HepG2 (cell line): ENCODE measurements around the gene CD248. TPM values are rescaled to one million over a fixed set of nuclear protein-coding genes. Genes with fewer than 3 reads are reported as not detected.

Experiments
- BATF2 ChIP-seq: sonication (generic); formaldehyde crosslinking; IDR thresholded peaks from 2 replicates; pipeline ENCODE4 v1.8.0; 2022; ENCODE audit warnings: mild to moderate bottlenecking, missing genetic modification reagents, moderate library complexity
- GATAD1 ChIP-seq: IDR thresholded peaks from 2 replicates; pipeline ENCODE4 v1.6.1; 2016; ENCODE audit warnings: missing genetic modification reagents, missing compliant biosample characterization
- HMGXB4 ChIP-seq, 2 experiments: sonication (generic) in 1 of 2; formaldehyde crosslinking in 1 of 2; IDR thresholded peaks; 2 replicates each; pipeline versions ENCODE4 v1.4.0 to v1.6.1; 2018 to 2020; ENCODE audit warnings: missing genetic modification reagents in 2 of 2, borderline replicate concordance in 1 of 2, low read depth in 1 of 2, mild to moderate bottlenecking in 1 of 2, missing biosample characterization in 1 of 2
- MAF1 ChIP-seq: sonication (generic); formaldehyde crosslinking; IDR thresholded peaks from 2 replicates; pipeline ENCODE4 v1.5.0; 2020; ENCODE audit warnings: missing genetic modification reagents, borderline replicate concordance
- MYNN ChIP-seq: sonication (generic); formaldehyde crosslinking; IDR thresholded peaks from 2 replicates; pipeline ENCODE4 v1.4.0; 2020; ENCODE audit warnings: mild to moderate bottlenecking, low read depth, missing genetic modification reagents
- REXO4 ChIP-seq: sonication (generic); formaldehyde crosslinking; IDR thresholded peaks from 2 replicates; pipeline ENCODE4 v1.8.0; 2022; ENCODE audit warnings: missing genetic modification reagents, mild to moderate bottlenecking, borderline replicate concordance
- ZNF17 ChIP-seq: sonication (generic); formaldehyde crosslinking; IDR thresholded peaks from 2 replicates; pipeline ENCODE4 v1.5.0; 2020; ENCODE audit warnings: mild to moderate bottlenecking, missing genetic modification reagents
- ZNF354B ChIP-seq: sonication (generic); formaldehyde crosslinking; IDR thresholded peaks from 2 replicates; pipeline ENCODE4 v1.8.0; 2022; ENCODE audit warnings: mild to moderate bottlenecking, missing genetic modification reagents
- ZNF512B ChIP-seq: sonication (generic); formaldehyde crosslinking; IDR thresholded peaks from 2 replicates; pipeline ENCODE4 v1.5.1; 2020; ENCODE audit warnings: missing genetic modification reagents, mild to moderate bottlenecking, borderline replicate concordance
- ZNF543 ChIP-seq: sonication (generic); formaldehyde crosslinking; IDR thresholded peaks from 2 replicates; pipeline ENCODE4 v1.4.0; 2020; ENCODE audit warnings: mild to moderate bottlenecking, missing genetic modification reagents
- ZNF546 ChIP-seq: sonication (generic); formaldehyde crosslinking; conservative IDR thresholded peaks from 2 replicates; pipeline ENCODE4 v1.8.1; 2023; ENCODE audit warnings: mild to moderate bottlenecking, missing genetic modification reagents
- ZNF704 ChIP-seq: sonication (generic); formaldehyde crosslinking; IDR thresholded peaks from 2 replicates; pipeline ENCODE4 v1.8.1; 2023; ENCODE audit warnings: mild to moderate bottlenecking, inconsistent platforms, moderate library complexity, missing genetic modification reagents, borderline replicate concordance
- ZSCAN20 ChIP-seq: sonication (generic); formaldehyde crosslinking; IDR thresholded peaks from 2 replicates; pipeline ENCODE4 v1.4.0; 2020; ENCODE audit warnings: missing genetic modification reagents, mild to moderate bottlenecking, borderline replicate concordance
- polyA plus RNA-seq, 8 experiments: library from polyadenylated mRNA; depleted of rRNA in 3 of 8; stranded (reverse) in 7 of 8; unstranded in 1 of 8; fragments of >200 nt; fragmentation: Illumina TruSeq in 4 of 8; extraction: Trizol in 4 of 8; gene quantifications; 2 replicates each; pipeline versions ENCODE4 v1.2.1 to v1.2.3, GENCODE V29; 2011 to 2016; ENCODE audit warnings: low read depth in 4 of 8, missing spikeins in 1 of 8, mixed read lengths in 1 of 8; ENCODE audit not compliant: insufficient read depth in 1 of 8
- total RNA-seq, 5 experiments: library from RNA; depleted of rRNA; stranded (reverse); fragments of >200 nt; fragmentation: Illumina TruSeq; extraction: Trizol; gene quantifications; 2 replicates each; pipeline ENCODE4 v1.2.3, GENCODE V29; 2016; ENCODE audit warnings: low read depth in 1 of 5
- TF ChIP-seq, protein P1 (sequence below): sonication (generic); formaldehyde crosslinking; IDR thresholded peaks from 2 replicates; pipeline ENCODE4 v1.5.0; 2020; ENCODE audit warnings: mild to moderate bottlenecking, missing genetic modification reagents
- TF ChIP-seq, protein P2 (sequence below): sonication (generic); formaldehyde crosslinking; IDR thresholded peaks from 2 replicates; pipeline ENCODE4 v1.4.0; 2020; ENCODE audit warnings: missing genetic modification reagents
- TF ChIP-seq, protein P3 (sequence below): sonication (generic); formaldehyde crosslinking; IDR thresholded peaks from 2 replicates; pipeline ENCODE4 v1.5.1; 2020; ENCODE audit warnings: missing genetic modification reagents, mild to moderate bottlenecking, borderline replicate concordance

Gene CD248
- total and polyA plus RNA-seq, 2 of the 13 experiments (the other 11 are each of a cell fraction or from before 2014, with no cell fraction given) = 0.25 to 0.35 TPM

DNA sequence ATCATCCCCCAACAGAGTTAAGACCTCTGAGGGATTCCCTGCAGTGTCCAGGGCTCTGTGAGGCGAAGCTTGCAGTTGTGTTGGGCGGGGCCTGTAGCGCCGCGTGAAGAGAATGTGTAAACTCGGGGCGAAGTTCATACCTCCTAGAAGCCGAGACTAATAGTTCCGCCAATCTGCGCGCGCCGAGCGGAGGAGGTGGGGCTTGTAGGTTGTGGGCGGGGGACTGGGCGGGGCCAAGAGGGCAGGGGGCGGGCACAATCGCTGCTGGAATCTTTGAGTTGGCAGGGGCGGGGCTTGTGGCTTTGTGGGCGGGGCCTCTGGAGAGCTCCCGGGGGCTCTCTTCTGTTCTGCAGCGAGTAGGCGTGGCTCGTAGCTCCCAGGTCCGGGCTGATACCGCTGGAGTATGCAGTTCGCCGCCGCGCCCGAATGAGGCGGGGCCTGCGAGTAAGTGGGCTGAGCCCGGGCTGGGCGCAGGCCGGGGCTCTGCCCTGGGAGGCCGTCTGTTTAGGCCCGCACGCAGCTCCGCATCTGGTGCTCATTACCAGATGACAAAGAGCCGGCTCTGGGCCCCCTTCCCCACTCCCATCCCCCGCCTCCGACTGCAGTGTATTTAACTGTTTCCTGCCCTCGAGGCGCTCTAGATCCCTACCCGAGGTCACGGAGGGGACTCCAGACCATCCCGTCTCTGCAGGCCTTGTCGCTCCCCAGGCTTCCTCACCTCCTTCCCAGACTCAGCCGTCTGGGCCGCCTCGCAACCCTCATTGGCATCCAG lies 4.1 kb downstream of the CD248 start (continued):
- TF ChIP-seq, protein P1, sequence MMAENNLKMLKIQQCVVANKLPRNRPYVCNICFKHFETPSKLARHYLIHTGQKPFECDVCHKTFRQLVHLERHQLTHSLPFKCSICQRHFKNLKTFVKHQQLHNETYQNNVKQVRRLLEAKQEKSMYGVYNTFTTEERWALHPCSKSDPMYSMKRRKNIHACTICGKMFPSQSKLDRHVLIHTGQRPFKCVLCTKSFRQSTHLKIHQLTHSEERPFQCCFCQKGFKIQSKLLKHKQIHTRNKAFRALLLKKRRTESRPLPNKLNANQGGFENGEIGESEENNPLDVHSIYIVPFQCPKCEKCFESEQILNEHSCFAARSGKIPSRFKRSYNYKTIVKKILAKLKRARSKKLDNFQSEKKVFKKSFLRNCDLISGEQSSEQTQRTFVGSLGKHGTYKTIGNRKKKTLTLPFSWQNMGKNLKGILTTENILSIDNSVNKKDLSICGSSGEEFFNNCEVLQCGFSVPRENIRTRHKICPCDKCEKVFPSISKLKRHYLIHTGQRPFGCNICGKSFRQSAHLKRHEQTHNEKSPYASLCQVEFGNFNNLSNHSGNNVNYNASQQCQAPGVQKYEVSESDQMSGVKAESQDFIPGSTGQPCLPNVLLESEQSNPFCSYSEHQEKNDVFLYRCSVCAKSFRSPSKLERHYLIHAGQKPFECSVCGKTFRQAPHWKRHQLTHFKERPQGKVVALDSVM (CRISPR knock-in tag) = no peak
- no peak for TF ChIP-seq ZNF512B (CRISPR knock-in tag)
- no peak for TF ChIP-seq ZNF543 (CRISPR knock-in tag)
- TF ChIP-seq, protein P2, sequence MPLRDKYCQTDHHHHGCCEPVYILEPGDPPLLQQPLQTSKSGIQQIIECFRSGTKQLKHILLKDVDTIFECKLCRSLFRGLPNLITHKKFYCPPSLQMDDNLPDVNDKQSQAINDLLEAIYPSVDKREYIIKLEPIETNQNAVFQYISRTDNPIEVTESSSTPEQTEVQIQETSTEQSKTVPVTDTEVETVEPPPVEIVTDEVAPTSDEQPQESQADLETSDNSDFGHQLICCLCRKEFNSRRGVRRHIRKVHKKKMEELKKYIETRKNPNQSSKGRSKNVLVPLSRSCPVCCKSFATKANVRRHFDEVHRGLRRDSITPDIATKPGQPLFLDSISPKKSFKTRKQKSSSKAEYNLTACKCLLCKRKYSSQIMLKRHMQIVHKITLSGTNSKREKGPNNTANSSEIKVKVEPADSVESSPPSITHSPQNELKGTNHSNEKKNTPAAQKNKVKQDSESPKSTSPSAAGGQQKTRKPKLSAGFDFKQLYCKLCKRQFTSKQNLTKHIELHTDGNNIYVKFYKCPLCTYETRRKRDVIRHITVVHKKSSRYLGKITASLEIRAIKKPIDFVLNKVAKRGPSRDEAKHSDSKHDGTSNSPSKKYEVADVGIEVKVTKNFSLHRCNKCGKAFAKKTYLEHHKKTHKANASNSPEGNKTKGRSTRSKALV (CRISPR knock-in tag) = no peak
- TF ChIP-seq HMGXB4 (CRISPR knock-in tag; IDR thresholded peaks at IDR 0.05; ENCODE audit: borderline replicate concordance in 1 of 2, low read depth in 1 of 2) = no peak
- no peak for TF ChIP-seq ZNF17 (CRISPR knock-in tag)
- TF ChIP-seq BATF2 (CRISPR knock-in tag) = no peak
- no peak for TF ChIP-seq REXO4 (CRISPR knock-in tag)
- TF ChIP-seq ZNF704 (CRISPR knock-in tag) = no peak
- TF ChIP-seq GATAD1 (CRISPR knock-in tag) = no peak
- TF ChIP-seq, protein P3, sequence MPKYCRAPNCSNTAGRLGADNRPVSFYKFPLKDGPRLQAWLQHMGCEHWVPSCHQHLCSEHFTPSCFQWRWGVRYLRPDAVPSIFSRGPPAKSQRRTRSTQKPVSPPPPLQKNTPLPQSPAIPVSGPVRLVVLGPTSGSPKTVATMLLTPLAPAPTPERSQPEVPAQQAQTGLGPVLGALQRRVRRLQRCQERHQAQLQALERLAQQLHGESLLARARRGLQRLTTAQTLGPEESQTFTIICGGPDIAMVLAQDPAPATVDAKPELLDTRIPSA (CRISPR knock-in tag) = no peak
- no peak for TF ChIP-seq ZNF354B (CRISPR knock-in tag)
- TF ChIP-seq MYNN (CRISPR knock-in tag) = no peak
- peak; percentile 21; the same call in 1 of the 2 replicates for TF ChIP-seq ZSCAN20 (CRISPR knock-in tag)
- no peak for TF ChIP-seq MAF1
- TF ChIP-seq ZNF546 (CRISPR knock-in tag) = no peak
